H1 (cell line): ENCODE results near the gene CDC73.

Experiments used
- CTCF ChIP-seq, 3 experiments: IDR thresholded peaks; 1 replicate in 2 of 3; 2 replicates in 1 of 3; pipeline versions ENCODE4 v1.5.1 to v1.6.1; 2011; ENCODE audit warnings: low read length in 3 of 3, mild to moderate bottlenecking in 3 of 3, inconsistent platforms in 2 of 3, low read depth in 1 of 3, moderate library complexity in 1 of 3; ENCODE audit not compliant: insufficient read depth in 1 of 3; ENCODE audit errors: control extremely low read depth in 1 of 3
- HDAC2 ChIP-seq, 2 experiments: fragments of 300-600 bp in 1 of 2; sonication (generic) in 1 of 2; IDR thresholded peaks; 2 replicates each; pipeline ENCODE4 v1.6.1; 2011 to 2012; ENCODE audit warnings: low read depth in 2 of 2, low read length in 2 of 2, mild to moderate bottlenecking in 2 of 2, moderate library complexity in 2 of 2, borderline replicate concordance in 1 of 2, inconsistent platforms in 1 of 2
- SUZ12 ChIP-seq: fragments of 200-600 bp; sonication (generic); IDR thresholded peaks from 2 replicates; pipeline ENCODE4 v1.6.1; 2012; ENCODE audit warnings: mild to moderate bottlenecking, inconsistent platforms, low read length, moderate library complexity, mixed read lengths
- TCF12 ChIP-seq: IDR thresholded peaks from 2 replicates; pipeline ENCODE4 v1.6.1; 2011; ENCODE audit warnings: low read depth, mild to moderate bottlenecking, low read length

- TF ChIP-seq CTCF (IDR thresholded peaks at IDR 0.05; ENCODE audit: control extremely low read depth in 1 of 3, insufficient read depth in 1 of 3, low read depth in 1 of 3, low read length in 3 of 3) (no peak), TCF12 (no peak), HDAC2 (IDR thresholded peaks at IDR 0.05; ENCODE audit: borderline replicate concordance in 1 of 2, low read depth in 2 of 2, low read length in 2 of 2) (no peak), SUZ12 (no peak)
Measured at GRCh38 chr1:193118803-193119730, 2.8 kb upstream of the CDC73 start.
